Measurements from ENCODE around the gene PRRG4.
A peak's percentile ranks its signal among the peaks of the same experiment; 100 is the strongest.
"Not testable (repeated sequence)": the region's sequence is repeated elsewhere in the genome, so short reads cannot be mapped to it uniquely, and the experiment has no call there.

Gene PRRG4

GRCh38 chr11:32884770-32885384, 55.1 kb downstream of the PRRG4 start:
- H3K27me3 ChIP-seq (ENCODE audit: insufficient read depth, poor library complexity, severe bottlenecking), result no peaks in the 10 kb centered on the region
- TF ChIP-seq POLR2AphosphoS5 (IDR thresholded peaks at IDR 0.05; ENCODE audit: low read depth) (no peak), REST (IDR thresholded peaks at IDR 0.05; ENCODE audit: insufficient replicate concordance, low read depth) (no peak), SPI1 (IDR thresholded peaks at IDR 0.05; ENCODE audit: borderline replicate concordance, low read depth) (no peak), GABPA (IDR thresholded peaks at IDR 0.05; ENCODE audit: low read depth) (no peak), CTCF (IDR thresholded peaks at IDR 0.05; ENCODE audit: insufficient read depth, low read length) (peak; percentile 30)
- no peak overlapping the region for H3K27ac ChIP-seq (replicated peaks)
- DNase-seq (ENCODE audit: low read depth in 1 of 2, low spot score in 1 of 2), result no peak
- H3K4me3 ChIP-seq (replicated peaks; ENCODE audit: insufficient read depth, low read length), result no peak overlapping the region

GRCh38 chr11:32885556-32885955, 55.8 kb downstream of the PRRG4 start:
- Histone ChIP-seq H3K27ac (replicated peaks) (no peak overlapping the region), H3K4me3 (replicated peaks; ENCODE audit: insufficient read depth, low read length) (no peak overlapping the region), H3K27me3 (ENCODE audit: insufficient read depth, poor library complexity, severe bottlenecking) (no peaks in the 10 kb centered on the region)
- no peak for TF ChIP-seq SPI1 (IDR thresholded peaks at IDR 0.05; ENCODE audit: borderline replicate concordance, low read depth)
- no peak for DNase-seq (ENCODE audit: low read depth in 1 of 2, low spot score in 1 of 2)

- no peak overlapping the region for H3K27ac ChIP-seq (replicated peaks)
- DNase-seq (ENCODE audit: low read depth in 1 of 2, low spot score in 1 of 2), result no peak
- H3K4me3 ChIP-seq (replicated peaks; ENCODE audit: insufficient read depth, low read length), result no peak overlapping the region
- no peaks in the 10 kb centered on the region for H3K27me3 ChIP-seq (ENCODE audit: insufficient read depth, poor library complexity, severe bottlenecking)
- TF ChIP-seq REST (IDR thresholded peaks at IDR 0.05; ENCODE audit: insufficient replicate concordance, low read depth) (no peak), CTCF (IDR thresholded peaks at IDR 0.05; ENCODE audit: insufficient read depth, low read length) (no peak), GABPA (IDR thresholded peaks at IDR 0.05; ENCODE audit: low read depth) (no peak), POLR2AphosphoS5 (IDR thresholded peaks at IDR 0.05; ENCODE audit: low read depth) (no peak), SPI1 (IDR thresholded peaks at IDR 0.05; ENCODE audit: borderline replicate concordance, low read depth) (no peak)
Measured at GRCh38 chr11:32886180-32886579, 56.5 kb downstream of the PRRG4 start.

GRCh38 chr11:32887707-32888383, 58.1 kb downstream of the PRRG4 start:
- not testable (repeated sequence) for H3K27ac ChIP-seq (replicated peaks); H3K27me3 ChIP-seq (ENCODE audit: insufficient read depth, poor library complexity, severe bottlenecking); DNase-seq (ENCODE audit: low read depth in 1 of 2, low spot score in 1 of 2); H3K4me3 ChIP-seq (replicated peaks; ENCODE audit: insufficient read depth, low read length)

GRCh38 chr11:32888384-32888710, 58.6 kb downstream of the PRRG4 start:
- H3K27me3 ChIP-seq (ENCODE audit: insufficient read depth, poor library complexity, severe bottlenecking); DNase-seq (ENCODE audit: low read depth in 1 of 2, low spot score in 1 of 2); H3K4me3 ChIP-seq (replicated peaks; ENCODE audit: insufficient read depth, low read length); H3K27ac ChIP-seq (replicated peaks): not testable (repeated sequence)

Measured in HL-60 (cell line).